HEK293 (cell line): ENCODE data around the gene FTSJ1.

Source experiments
- CTCF ChIP-seq: fragments of 450-650 bp; formaldehyde crosslinking; IDR thresholded peaks from 2 replicates; pipeline ENCODE4 v1.5.1; 2016; ENCODE audit warnings: missing biosample characterization, missing genetic modification characterization
- RBAK ChIP-seq: fragments of 450-650 bp; formaldehyde crosslinking; IDR thresholded peaks from 2 replicates; pipeline ENCODE4 v1.5.1; 2016; ENCODE audit warnings: missing biosample characterization, missing genetic modification characterization
- YY1 ChIP-seq: fragments of 450-650 bp; formaldehyde crosslinking; IDR thresholded peaks from 2 replicates; pipeline ENCODE4 v1.5.1; 2018; ENCODE audit warnings: missing biosample characterization, missing genetic modification characterization
- ZBTB7A ChIP-seq: fragments of 450-650 bp; formaldehyde crosslinking; IDR thresholded peaks from 2 replicates; pipeline ENCODE4 v1.5.1; 2016; ENCODE audit warnings: low read depth, missing biosample characterization, missing genetic modification characterization
- ZNF138 ChIP-seq: fragments of 450-650 bp; formaldehyde crosslinking; IDR thresholded peaks from 2 replicates; pipeline ENCODE4 v1.5.1; 2016; ENCODE audit warnings: missing biosample characterization, missing genetic modification characterization, borderline replicate concordance
- ZNF274 ChIP-seq, 2 experiments: fragments of 200-500 bp in 1 of 2; fragments of 450-650 bp in 1 of 2; sonication (Bioruptor generic) in 1 of 2; formaldehyde crosslinking in 1 of 2; IDR thresholded peaks; 2 replicates each; pipeline versions ENCODE4 v1.5.1 to v1.6.1; 2014 to 2016; ENCODE audit warnings: borderline replicate concordance in 1 of 2, inconsistent platforms in 1 of 2, low read length in 1 of 2, missing biosample characterization in 1 of 2, missing genetic modification characterization in 1 of 2
- ZNF37A ChIP-seq: fragments of 450-650 bp; IDR thresholded peaks from 2 replicates; pipeline ENCODE4 v1.5.1; 2018; ENCODE audit warnings: missing biosample characterization, missing genetic modification characterization
- ZNF580 ChIP-seq: fragments of 450-650 bp; formaldehyde crosslinking; IDR thresholded peaks from 2 replicates; pipeline ENCODE4 v1.5.1; 2016; ENCODE audit warnings: missing biosample characterization, missing genetic modification characterization
- ZNF596 ChIP-seq: fragments of 450-650 bp; IDR thresholded peaks from 2 replicates; pipeline ENCODE4 v1.5.0; 2018; ENCODE audit warnings: missing biosample characterization, mild to moderate bottlenecking, missing genetic modification characterization, moderate library complexity
- ZNF768 ChIP-seq: fragments of 450-650 bp; formaldehyde crosslinking; IDR thresholded peaks from 2 replicates; pipeline ENCODE4 v1.5.1; 2018; ENCODE audit warnings: missing biosample characterization, mild to moderate bottlenecking, missing genetic modification characterization
- ZNF777 ChIP-seq: fragments of 450-650 bp; formaldehyde crosslinking; IDR thresholded peaks from 2 replicates; pipeline ENCODE4 v1.5.1; 2017; ENCODE audit warnings: missing biosample characterization, missing genetic modification characterization, borderline replicate concordance
- ZNF830 ChIP-seq: fragments of 450-650 bp; IDR thresholded peaks from 2 replicates; pipeline ENCODE4 v1.5.0; 2018; ENCODE audit warnings: missing biosample characterization, missing genetic modification characterization, low read depth, mild to moderate bottlenecking, moderate library complexity
- TF ChIP-seq, protein P1 (sequence below): fragments of 450-650 bp; formaldehyde crosslinking; IDR thresholded peaks from 2 replicates; pipeline ENCODE4 v1.5.1; 2016; ENCODE audit warnings: missing biosample characterization, missing genetic modification characterization, low read depth

GRCh38 chrX:48509619-48510018 is 33.6 kb downstream of the FTSJ1 start:
- TF ChIP-seq CTCF (tag by site-specific recombination) (no peak), ZNF580 (no peak), YY1 (tag by site-specific recombination) (no peak), ZNF830 (tag by site-specific recombination) (no peak), ZNF138 (no peak), ZNF274 (IDR thresholded peaks at IDR 0.05; ENCODE audit: low read length) (no peak), ZNF274 (tag by site-specific recombination; IDR thresholded peaks at IDR 0.05; ENCODE audit: borderline replicate concordance) (no peak), ZNF777 (tag by site-specific recombination) (no peak), ZNF37A (tag by site-specific recombination) (no peak), ZNF596 (tag by site-specific recombination) (no peak), ZNF768 (tag by site-specific recombination) (no peak), RBAK (tag by site-specific recombination) (no peak), ZBTB7A (tag by site-specific recombination) (no peak)
- TF ChIP-seq, protein P1, sequence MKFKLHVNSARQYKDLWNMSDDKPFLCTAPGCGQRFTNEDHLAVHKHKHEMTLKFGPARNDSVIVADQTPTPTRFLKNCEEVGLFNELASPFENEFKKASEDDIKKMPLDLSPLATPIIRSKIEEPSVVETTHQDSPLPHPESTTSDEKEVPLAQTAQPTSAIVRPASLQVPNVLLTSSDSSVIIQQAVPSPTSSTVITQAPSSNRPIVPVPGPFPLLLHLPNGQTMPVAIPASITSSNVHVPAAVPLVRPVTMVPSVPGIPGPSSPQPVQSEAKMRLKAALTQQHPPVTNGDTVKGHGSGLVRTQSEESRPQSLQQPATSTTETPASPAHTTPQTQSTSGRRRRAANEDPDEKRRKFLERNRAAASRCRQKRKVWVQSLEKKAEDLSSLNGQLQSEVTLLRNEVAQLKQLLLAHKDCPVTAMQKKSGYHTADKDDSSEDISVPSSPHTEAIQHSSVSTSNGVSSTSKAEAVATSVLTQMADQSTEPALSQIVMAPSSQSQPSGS (tag by site-specific recombination): no peak
